Eye (tissue), 1 donor: Measurements from ENCODE around the gene ACE.

Source experiments
- DNase-seq: peaks from one replicate; pipeline ENCODE4 v3.0.0-alpha.2; 2015

Gene ACE

DNA sequence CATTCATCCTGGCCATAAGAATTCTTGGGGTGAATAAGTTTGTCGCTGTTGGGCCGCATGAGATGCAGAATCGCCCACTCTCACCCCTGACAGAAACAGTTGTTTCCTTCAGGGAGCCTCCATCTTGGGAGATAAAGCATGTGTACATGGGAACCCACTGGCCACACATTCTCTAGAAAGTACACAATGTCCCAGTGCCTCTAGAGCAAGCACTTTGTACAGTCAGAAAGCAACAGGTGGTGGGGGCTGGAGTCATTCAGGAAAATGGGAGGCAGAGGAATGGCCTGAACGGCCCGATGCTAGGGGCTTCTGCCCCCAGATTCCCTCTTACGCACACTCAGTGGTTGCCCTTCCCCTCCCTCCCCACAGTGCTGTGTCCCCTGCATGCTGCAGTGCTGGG is 16.1 kb downstream of the ACE start:
- no peak for DNase-seq

DNA sequence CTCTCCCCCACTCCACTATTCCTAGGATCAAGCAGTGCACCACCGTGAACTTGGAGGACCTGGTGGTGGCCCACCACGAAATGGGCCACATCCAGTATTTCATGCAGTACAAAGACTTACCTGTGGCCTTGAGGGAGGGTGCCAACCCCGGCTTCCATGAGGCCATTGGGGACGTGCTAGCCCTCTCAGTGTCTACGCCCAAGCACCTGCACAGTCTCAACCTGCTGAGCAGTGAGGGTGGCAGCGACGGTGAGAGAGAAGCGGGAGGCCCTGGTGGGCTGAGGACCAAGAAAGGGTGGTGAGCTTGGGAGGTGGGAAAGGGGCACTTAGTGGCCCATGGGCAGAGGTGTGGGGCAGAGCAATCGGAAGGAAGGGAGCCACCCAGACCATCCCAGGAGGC is 16.6 kb downstream of the ACE start:
- no peak for DNase-seq

DNA sequence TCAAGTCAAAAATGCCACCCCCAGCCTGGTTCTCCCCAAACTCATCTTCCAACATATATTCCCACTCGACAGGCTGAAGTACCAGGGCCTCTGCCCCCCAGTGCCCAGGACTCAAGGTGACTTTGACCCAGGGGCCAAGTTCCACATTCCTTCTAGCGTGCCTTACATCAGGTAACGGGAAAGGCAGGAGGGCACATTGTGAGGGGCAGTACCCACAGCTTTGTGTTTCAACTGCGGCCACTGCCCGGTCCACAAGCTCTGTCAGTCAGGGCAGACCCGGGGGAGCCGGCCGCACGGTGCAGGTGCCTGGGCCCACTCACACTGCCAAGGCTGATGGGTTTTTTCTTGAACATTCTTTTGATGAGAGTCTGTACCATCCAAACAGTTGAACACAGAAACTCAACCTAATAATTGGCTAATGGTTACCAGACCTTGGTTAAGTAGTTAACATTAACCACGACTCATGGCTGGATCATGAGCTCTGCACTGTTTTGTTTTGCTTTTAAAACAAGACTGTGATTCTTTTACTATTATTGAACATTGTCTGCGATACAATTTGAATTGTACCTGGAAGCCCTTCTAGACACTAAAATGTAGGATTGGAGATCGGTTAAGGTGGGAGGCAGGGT is 17.6 kb downstream of the ACE start:
- no peak for DNase-seq

GRCh38 chr17:63495491-63495890 is 18.6 kb downstream of the ACE start:
- DNase-seq = no peak

DNA sequence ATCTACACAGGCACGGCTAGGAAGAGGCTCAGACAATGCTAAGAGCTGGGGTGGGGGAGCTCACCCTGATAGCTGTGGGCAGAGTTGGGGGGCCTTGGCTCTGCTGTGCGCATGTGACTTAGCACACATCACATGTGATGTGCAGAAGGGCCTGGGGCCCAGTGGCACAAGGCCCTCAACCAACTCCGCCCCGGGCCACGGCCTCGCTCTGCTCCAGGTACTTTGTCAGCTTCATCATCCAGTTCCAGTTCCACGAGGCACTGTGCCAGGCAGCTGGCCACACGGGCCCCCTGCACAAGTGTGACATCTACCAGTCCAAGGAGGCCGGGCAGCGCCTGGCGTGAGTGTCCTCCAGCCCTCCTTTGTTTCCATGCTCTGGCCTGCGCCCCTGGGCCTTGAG is 19.3 kb downstream of the ACE start:
- DNase-seq = no peak

DNA sequence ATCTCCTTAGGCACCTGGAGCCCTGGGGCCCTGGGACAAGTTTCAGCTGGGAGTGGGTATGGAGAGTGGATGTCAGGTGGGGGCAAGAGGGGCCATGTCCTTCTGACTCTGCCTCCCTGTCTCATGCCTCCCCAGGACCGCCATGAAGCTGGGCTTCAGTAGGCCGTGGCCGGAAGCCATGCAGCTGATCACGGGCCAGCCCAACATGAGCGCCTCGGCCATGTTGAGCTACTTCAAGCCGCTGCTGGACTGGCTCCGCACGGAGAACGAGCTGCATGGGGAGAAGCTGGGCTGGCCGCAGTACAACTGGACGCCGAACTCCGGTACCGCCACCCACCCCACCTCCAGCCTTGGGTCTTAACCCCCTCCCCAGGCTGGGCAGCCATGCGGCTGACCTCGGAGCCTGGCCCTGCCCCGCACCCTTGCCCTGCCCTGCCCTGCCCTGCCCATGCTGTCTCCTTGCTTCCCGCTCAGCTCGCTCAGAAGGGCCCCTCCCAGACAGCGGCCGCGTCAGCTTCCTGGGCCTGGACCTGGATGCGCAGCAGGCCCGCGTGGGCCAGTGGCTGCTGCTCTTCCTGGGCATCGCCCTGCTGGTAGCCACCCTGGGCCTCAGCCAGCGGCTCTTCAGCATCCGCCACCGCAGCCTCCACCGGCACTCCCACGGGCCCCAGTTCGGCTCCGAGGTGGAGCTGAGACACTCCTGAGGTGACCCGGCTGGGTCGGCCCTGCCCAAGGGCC is 20.0 kb downstream of the ACE start:
- DNase-seq = no peak

GRCh38 chr17:63497708-63498483 is 21.0 kb downstream of the ACE start:
- no peak for DNase-seq

GRCh38 chr17:63498626-63499195 is 21.9 kb downstream of the ACE start:
- no peak for DNase-seq

DNA sequence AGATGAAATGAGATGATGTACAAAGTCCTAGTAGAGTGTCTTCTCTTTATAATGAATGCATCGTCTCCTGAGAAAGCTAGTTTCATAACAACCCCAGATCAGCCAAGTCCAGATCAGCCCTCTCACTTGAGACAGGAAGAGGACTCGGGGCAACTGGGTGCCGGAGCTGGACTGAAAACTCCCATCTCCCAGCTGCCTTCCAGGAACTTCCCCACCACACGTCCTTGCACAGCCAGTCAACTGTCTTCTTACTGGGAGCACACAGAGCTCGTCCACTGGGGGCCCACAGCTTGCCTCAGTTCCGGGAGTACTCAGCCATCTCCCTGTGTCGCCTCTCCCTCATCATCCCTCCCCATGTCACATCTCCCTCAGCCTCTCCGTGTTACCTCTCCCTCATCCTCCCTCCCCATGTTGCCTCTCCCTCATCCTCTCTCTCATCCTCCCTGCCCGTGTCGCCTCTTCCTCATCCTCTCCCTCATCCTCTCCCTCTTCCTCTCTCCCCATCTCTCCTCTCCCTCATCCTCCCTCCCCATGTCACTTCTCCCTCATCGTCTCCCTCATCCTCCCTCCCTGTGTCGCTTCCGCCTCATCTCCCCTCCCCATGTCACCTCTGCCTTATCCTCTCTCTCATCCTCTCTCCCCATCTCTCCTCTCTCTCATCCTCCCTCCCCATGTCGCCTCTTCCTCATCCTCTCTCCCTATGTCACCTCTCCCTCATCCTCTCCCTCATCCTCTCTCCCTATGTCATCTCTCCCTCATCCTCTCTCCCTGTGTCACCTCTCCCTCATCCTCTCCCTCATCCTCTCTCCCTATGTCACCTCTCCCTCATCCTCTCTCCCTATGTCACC is 23.9 kb downstream of the ACE start:
- DNase-seq = no peak

DNA sequence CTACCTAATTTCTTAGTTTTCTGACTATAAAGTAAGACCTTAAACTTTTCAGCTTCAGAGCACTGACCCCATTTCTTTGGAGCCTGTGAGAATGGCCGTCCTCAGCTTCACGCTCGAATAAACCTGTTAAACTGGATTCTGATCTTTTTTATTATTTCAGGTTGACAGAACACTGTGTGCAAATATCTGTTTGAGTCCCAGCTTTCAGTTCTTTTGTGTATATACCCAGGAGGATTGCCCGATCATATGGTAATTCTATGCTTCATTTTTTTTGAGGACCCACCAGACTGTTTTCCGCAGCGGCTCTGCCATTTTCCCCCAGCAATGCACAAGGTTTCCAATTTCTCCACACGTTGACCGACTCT is 26.5 kb downstream of the ACE start:
- DNase-seq = peak; percentile 90

DNA sequence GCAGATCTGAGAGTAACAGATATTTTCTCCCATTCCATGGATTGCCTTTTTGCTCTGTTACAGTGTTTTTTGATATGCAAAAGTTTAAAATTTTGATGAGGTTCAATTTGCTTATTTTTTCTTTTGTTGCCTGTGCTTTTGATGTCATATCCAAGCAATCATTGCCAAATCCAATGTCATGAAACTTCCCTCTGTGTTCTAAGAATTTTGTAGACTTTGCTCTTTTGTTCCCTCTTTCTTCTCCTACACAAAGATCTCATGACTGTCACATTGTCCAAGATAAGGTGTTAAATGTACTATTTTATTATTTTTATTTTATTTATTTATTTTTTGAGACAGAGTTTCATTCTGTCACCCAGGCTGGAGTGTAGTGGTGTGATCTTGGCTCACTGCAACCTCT is 27.4 kb downstream of the ACE start:
- DNase-seq = no peak

GRCh38 chr17:63505341-63505740 is 28.5 kb downstream of the ACE start:
- no peak for DNase-seq

GRCh38 chr17:63506627-63507026 is 29.8 kb downstream of the ACE start:
- DNase-seq = no peak

DNA sequence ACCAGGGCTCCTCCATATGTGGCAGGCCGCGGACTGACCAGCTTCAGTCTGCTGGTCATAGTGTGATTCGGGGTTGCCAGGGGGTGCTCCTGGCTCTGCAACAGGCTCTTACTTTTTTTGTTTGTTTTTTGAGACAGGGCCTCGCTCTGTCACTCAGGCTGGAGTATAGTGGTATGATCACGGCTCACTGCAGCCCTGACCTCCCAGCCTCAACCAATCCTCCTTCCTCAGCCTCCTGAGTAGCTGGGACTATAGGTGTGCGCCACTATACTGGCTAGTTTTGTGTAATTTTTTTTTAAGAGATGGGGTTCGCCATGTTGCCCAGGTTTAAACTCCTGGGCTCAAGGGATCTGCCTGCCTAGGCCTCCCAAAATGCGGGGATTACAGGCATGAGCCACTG is 34.5 kb downstream of the ACE start:
- no peak for DNase-seq

GRCh38 chr17:63512388-63512787 is 35.5 kb downstream of the ACE start:
- DNase-seq = no peak

GRCh38 chr17:63512896-63513644 is 36.2 kb downstream of the ACE start:
- no peak for DNase-seq

DNA sequence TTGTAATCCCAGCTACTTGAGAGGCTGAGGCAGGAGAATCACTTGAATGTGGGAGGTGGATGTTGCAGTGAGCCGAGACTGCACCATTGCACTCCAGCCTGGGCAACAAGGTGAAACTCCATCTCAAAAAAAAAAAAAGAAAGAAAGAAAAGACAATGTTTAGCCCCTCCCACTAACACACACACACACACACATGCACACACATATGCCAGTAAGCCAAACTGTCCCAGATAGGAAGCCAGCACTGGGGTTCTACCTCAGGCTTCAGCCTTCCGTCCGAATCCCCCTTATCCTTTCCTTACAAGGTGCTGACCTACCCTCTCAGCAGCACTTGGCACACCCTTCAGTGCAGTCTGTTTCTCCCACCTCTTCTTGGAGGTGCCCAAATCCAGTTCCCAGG is 37.6 kb downstream of the ACE start:
- DNase-seq = no peak

- DNase-seq = no peak
These were observed 38.1 kb downstream of the ACE start for GRCh38 chr17:63514974-63515373.

- DNase-seq = no peak
These were observed 38.6 kb downstream of the ACE start for GRCh38 chr17:63515426-63515825.

DNA sequence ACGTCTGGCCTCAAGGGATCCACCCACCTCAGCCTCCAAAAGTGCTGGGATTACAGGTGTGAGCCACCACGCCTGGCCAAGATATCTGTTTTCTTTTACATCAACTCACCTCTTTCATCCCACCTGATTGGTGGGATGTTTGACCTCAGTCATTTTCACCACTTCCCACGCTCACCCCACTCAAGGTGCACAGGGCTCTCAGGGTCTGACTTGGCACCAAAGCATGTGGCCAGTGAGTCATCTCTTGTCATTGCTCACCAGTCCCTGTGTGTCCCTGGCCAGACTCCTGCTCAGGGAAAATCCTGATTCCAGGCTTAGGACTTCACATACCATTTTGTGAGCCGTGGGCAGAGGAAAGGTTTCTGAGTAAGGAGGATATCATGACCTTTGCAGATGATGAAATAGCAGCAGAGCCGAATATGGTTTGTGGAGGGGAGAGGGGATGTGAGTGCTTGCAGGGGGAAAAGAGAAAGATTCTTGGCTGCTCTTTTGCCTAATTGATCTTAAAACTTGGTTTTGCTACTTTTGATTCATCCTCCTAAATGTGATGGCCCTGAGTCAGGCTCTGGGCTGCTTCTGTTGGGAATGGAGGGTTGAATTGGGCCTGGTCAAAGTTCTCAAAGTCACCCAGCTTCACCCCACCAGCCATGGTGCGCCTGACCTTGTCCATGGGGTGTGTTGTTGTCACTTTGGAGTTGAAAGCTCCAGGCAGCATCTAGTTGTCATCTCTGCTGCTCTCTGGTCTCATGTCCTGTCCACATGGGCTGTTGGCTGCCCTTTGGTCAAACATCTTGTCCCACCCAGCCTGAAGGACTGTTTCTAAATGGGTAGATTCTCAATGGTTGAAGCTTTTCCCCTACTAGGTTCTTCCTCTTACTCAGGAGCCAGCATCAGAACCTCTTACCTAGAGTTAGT is 40.3 kb downstream of the ACE start:
- no peak for DNase-seq
